ENCODE measurements around the gene CAMTA2.
"Not testable (repeated sequence)": the region's sequence is repeated elsewhere in the genome, so short reads cannot be mapped to it uniquely, and the experiment has no call there.

CAMTA2 gene, protein sequence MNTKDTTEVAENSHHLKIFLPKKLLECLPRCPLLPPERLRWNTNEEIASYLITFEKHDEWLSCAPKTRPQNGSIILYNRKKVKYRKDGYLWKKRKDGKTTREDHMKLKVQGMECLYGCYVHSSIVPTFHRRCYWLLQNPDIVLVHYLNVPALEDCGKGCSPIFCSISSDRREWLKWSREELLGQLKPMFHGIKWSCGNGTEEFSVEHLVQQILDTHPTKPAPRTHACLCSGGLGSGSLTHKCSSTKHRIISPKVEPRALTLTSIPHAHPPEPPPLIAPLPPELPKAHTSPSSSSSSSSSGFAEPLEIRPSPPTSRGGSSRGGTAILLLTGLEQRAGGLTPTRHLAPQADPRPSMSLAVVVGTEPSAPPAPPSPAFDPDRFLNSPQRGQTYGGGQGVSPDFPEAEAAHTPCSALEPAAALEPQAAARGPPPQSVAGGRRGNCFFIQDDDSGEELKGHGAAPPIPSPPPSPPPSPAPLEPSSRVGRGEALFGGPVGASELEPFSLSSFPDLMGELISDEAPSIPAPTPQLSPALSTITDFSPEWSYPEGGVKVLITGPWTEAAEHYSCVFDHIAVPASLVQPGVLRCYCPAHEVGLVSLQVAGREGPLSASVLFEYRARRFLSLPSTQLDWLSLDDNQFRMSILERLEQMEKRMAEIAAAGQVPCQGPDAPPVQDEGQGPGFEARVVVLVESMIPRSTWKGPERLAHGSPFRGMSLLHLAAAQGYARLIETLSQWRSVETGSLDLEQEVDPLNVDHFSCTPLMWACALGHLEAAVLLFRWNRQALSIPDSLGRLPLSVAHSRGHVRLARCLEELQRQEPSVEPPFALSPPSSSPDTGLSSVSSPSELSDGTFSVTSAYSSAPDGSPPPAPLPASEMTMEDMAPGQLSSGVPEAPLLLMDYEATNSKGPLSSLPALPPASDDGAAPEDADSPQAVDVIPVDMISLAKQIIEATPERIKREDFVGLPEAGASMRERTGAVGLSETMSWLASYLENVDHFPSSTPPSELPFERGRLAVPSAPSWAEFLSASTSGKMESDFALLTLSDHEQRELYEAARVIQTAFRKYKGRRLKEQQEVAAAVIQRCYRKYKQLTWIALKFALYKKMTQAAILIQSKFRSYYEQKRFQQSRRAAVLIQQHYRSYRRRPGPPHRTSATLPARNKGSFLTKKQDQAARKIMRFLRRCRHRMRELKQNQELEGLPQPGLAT

DNA sequence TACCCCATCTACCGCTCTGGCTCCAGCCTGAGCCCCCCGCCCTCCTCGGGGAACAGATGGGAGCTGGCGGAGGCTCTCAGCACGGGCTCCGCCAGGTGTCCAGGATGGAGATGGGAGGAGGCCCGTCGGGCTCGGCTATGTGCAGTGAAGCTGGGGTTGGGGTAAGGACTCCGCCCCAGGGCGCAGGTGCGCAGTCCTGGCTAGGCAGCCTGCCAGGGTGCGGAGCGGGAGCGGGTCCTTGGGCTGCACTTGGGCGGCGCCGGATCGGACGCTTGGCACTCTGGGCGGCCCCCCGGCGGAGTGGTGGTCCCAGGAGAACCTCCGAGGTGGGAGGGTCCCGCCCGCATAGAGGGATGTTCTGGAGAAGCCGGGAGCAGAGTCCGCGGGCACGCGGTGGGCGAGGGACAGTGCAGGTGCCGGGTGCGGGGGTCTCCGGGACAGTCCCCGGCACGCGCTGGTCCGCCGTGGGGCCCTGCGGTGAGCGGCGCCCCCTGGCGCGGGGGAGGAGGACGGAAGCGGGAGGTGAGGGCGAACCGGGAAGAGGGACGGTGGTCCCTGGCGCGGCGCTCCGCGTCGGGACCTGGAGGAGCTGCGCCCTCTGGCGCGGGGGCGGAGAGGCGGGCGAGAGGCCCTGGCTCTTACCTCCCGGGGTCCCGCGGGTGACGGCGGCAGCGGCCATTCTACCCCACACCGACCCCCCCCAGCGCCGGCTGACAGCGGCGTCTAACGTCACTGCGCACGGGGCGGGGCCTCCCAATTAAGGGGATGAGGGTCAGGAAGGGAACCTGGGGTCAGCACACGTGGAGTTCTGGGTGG is at the start of gene CAMTA2:
CAMTA2 (minus strand) TSS at position 725 of the 816 bp plus-strand sequence. CDS start 1,453 bp downstream, outside the sequence.
- DNase-seq (ENCODE audit: low read depth, low spot score): no peak
- H3K27ac ChIP-seq: peak within 1 kb of the TSS; percentile 82

DNA sequence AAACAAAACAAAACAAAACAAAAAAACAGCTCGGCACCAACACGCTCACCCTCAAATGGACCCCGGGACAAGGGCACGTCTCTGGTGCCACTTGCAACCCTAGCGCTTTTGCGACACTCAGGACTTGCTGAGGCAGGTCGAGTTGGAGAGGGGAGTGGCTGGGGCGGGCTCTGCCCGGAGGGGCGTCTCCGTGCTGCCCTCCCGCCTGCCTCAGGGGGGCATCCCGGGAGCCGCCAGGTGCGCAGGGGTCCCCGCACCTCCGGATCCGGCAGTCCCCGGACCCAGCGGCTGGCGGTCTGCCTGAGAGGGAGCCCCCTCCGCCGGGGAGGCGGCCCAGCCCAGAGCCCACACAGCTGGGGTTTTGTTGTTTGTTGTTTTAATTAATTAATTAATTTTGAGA is 47.8 kb upstream of the CAMTA2 start, which contains the start of gene SLC52A1:
SLC52A1 (minus strand) TSS at position 112 of the 400 bp plus-strand sequence. CDS start 820 bp downstream, outside the sequence.
- DNase-seq (ENCODE audit: low read depth, low spot score): no peak
- H3K27ac ChIP-seq: no peak within 1 kb of the TSS

DNA sequence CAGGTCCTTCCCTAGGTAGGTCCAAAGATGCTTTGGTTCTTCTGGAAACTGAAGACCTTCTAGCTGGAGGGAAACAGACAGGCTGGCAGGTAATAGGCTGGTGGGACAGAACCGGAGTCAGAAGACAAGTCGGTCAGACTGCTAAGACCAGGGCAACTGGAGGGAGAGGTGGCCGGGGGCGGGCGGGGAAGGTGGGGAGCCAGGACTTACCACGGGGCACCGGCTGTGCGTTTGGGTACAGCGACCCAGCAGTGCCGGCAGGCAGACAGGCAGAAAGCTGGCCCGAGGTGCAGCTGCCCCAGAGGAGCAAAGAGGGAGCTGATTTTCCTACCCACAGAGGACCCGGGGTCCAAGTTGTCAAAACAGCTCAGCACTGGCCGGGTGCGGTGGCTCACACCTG is 47.2 kb upstream of the CAMTA2 start:
- H3K27ac ChIP-seq: no peak overlapping the region
- DNase-seq (ENCODE audit: low read depth, low spot score): no peak

DNA sequence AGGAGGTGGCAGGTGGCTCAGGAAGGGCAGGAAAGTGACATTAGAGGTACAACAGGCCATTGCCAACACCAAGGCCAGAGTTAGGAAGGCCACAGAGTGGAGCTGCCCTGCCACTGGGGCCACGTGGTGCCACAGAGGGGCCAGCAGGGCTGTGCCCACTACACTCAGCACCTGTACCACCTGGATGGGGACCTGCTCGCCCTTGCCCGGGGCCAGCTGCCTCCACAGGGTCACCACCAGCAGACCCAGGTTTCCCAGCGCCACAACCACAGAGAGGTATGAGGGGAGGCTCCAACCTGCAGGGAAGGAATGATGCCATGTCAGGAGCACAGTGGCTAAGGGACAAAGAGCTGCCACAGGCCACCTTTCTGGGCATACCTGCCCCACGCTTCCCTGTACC is 46.6 kb upstream of the CAMTA2 start:
- H3K27ac ChIP-seq: no peak overlapping the region
- DNase-seq (ENCODE audit: low read depth, low spot score): no peak

DNA sequence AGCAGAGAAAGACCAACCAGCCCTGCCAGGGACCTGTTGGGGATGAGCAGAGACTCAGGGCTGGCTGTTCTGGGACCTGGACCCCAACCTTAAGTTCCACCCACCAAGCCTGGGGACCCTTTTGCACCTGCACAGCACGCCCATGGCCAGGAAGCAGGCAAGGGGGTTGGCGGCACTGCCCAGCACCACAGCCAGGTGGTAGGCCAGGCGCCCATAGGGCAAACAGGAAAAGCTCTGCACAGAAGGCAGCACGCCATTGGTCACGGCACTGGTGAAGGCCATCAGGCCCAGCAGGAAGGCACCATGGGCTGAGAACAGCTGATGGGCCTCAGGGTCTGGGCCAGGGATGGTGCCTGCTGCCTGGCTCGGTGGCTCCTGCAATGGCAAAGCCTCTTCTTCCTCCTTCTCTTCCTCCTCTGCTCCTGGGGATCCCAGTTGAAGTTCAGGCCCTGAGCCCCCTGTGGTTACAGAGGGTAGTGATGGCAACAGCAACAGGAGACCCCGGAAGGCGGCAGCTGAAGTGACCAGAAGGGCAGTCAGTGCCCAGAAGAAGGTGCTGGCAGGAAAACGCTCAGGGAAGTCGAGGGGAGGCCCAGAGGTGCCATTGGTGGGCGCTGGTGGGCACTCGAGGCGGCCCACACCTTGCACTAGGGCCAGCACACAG is 46.0 kb upstream of the CAMTA2 start:
- no peak overlapping the region for H3K27ac ChIP-seq
- DNase-seq (ENCODE audit: low read depth, low spot score): no peak

DNA sequence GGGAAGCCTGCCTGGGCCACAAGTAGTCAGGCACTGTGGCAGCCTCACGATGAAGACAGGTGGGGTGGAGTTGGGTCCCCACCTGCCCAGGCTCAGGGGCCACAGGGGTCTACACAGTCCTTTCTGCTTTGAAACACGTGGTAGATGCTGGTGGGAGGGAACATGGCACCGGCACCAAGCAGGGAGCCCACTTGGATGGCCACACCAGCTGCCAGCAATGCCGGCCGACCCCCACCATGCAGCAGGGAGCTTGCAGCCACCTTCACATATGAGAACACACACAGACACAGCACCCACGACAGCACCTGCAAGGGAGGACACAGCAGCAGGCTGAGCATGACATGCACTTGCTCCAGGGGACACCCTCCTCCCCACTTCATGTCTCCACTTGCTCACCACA is 45.4 kb upstream of the CAMTA2 start:
- H3K27ac ChIP-seq: no peak overlapping the region
- no peak for DNase-seq (ENCODE audit: low read depth, low spot score)

DNA sequence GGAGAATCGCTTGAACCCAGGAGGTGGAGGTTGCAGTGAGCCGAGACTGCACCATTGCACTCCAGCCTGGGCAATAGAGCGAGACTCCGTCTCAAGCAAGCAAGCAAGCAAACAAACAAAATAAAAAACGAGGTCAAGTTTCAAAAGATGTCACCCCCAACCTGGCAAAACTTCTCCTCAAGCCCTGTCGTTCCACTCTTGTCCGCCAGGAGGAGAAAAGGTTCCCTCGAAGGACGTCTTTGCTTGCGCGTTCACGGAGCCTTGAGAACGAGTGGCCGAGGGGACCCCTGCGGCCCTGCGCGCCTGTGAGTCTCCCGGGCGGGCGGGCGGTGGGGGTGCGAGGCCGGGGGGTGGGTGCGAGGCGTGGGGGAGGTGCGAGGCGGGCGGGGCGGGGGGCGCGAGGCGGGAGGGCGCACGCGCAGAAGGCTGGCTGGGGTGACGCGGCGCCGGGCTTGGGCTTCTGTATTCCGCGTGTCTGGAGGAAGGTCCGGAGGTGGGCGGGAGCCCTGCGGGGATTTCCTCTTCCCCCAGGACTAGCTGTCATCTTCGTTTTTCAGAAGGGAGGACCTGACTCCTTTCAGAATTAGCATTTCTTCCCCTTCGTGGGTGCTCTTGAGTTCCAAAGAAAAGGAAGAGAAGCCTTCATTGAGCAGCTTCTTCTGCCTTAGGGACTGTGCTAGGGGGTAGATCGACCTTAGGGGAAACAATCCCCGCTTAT is 44.0 kb upstream of the CAMTA2 start:
- H3K27ac ChIP-seq: no peak overlapping the region
- DNase-seq (ENCODE audit: low read depth, low spot score): no peak

DNA sequence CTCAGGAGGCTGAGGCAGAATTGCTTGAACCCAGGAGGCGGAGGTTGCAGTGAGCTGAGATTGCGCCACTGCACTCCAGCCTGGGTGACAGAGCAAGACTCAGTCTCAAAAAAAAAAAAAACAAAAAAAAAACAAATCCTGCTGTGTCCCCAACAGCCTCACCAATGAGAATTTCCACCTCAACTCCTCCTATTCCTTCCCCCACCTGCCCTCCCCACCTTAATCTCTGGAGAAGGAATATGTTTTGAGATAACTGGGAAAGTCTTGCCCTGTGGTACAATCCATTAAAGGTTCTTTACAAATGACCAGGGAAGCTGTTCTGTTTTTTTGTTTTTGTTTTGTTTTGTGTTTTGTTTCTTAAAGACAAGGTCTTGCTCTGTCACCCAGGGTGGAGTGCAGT is 42.7 kb upstream of the CAMTA2 start:
- DNase-seq (ENCODE audit: low read depth, low spot score); H3K27ac ChIP-seq: not testable (repeated sequence)

DNA sequence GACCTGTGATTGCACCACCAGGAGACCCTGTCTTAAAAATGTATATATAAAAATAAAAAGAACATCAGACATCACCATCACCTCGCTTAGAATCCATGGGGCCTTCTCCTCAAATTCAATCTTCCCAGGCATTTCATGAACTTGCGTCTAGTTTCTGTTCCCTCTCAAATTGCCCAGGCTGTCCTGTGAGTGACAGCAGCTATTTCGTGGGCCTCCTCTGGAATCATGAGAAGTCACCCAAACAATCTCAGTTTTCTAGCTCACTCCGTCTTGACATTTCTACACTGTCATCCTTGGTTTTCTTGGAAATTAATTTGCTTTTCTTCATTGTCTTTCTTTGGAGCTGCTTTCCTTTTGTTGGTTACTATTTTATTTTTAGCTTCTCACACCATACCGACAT is 40.4 kb upstream of the CAMTA2 start:
- H3K27ac ChIP-seq: no peak overlapping the region
- DNase-seq (ENCODE audit: low read depth, low spot score): no peak

DNA sequence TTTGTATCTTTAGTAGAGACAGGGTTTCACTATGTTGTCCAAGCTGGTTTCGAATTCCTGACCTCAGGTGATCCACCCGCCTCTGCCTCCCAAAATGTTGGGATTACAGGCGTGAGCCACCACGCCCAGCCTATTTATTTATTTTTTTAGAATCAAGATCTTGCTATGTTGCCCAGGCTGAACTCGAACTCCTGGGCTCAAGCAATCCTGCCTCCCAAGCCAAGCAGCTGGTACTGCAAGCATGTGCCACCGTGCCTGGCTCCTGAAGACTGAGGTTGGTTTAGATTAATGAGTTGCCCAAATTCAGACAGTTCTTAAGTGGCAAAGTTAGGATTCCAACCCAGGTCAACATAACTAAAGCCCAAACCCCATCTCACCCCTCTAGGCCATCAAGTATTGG is 39.8 kb upstream of the CAMTA2 start:
- H3K27ac ChIP-seq: no peak overlapping the region
- no peak for DNase-seq (ENCODE audit: low read depth, low spot score)

DNA sequence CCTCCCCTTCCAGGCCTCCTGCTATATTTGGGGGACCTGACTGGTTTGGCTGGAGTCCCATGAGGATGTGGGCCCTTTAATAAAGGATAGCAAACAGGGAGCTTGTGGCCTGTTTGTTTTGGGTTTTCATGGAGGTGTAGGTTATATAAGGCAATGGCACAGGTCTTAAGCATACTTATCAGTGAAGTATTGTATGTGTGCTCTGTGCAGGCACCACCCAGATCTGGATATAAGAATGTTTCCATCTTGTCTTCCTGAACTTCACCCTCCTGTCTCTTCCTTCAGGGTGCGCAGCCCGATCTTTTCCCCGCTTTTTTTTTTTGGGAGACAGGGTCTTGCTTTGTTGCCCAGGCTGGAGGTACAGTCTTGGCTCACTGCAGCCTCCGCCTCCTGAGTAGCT is 37.1 kb upstream of the CAMTA2 start:
- H3K27ac ChIP-seq: no peak overlapping the region
- no peak for DNase-seq (ENCODE audit: low read depth, low spot score)

DNA sequence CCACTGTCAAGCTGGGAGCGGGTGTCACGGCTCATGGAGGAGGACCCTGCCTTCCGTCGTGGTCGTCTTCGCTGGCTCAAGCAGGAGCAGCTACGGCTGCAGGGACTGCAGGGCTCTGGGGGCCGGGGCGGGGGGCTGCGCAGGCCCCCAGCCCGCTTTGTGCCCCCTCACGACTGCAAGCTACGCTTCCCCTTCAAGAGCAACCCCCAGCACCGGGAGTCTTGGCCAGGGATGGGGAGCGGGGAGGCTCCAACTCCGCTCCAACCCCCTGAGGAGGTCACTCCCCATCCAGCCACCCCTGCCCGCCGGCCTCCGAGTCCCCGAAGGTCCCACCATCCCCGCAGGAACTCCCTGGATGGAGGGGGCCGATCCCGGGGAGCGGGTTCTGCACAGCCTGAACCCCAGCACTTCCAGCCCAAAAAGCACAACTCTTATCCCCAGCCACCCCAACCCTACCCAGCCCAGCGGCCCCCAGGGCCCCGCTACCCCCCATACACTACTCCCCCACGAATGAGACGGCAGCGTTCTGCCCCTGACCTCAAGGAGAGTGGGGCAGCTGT is 36.2 kb upstream of the CAMTA2 start:
- H3K27ac ChIP-seq: no peak overlapping the region

DNA sequence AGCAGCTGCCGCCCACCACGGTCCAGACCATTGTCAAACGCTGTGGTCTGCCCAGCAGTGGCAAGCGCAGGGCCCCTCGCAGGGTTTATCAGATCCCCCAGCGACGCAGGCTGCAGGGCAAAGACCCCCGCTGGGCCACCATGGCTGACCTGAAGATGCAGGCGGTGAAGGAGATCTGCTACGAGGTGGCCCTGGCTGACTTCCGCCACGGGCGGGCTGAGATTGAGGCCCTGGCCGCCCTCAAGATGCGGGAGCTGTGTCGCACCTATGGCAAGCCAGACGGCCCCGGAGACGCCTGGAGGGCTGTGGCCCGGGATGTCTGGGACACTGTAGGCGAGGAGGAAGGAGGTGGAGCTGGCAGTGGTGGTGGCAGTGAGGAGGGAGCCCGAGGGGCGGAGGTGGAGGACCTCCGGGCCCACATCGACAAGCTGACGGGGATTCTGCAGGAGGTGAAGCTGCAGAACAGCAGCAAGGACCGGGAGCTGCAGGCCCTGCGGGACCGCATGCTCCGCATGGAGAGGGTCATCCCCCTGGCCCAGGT is 34.8 kb upstream of the CAMTA2 start:
- H3K27ac ChIP-seq: no peak overlapping the region
- DNase-seq (ENCODE audit: low read depth, low spot score): no peak

More for the DNA sequence above, 36.2 kb upstream of the CAMTA2 start:
- DNase-seq (ENCODE audit: low read depth, low spot score): no peak

DNA sequence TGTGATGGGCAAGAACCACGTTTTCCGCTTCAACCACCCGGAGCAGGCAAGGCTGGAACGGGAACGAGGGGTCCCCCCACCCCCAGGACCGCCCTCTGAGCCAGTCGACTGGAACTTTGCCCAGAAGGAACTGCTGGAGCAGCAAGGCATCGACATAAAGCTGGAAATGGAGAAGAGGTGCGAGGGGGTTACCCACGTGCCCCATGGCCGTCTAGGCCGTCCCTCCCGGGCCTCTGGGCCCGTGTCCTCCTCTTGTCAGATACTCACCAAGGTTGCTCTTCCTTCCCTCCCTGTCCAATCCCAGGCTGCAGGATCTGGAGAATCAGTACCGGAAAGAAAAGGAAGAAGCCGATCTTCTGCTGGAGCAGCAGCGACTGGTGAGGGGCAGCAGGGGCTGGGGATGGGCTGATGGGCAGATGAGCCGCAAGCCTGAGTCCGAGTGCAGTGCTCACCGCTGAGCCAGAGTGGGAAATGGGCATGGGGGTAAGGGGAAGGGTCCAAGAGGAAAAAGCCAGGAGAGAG is 33.1 kb upstream of the CAMTA2 start:
- H3K27ac ChIP-seq: no peak overlapping the region
- DNase-seq (ENCODE audit: low read depth, low spot score): no peak

DNA sequence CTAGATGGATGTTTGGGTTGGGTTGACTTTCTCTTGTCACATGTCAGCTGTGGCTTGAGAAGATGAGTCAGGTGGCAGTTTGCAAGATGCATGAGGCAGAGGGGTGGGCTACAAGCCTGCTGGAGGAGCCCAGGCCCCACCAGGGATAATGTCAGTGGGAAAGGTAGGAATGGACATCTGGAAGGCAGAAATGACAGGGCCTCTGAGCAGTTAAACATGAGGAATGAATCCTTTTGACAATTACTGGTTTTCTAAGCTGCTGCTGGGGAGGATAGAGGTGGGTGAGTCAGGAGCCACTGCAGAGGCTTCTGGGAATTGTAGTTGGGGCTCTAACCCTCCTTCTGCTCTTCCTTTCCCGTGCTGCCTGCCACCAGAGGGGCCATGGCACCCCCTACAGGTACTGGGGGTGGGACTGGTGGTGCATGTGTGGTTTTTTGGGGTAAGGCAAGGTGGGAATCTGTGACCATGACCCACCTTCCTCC is 32.0 kb upstream of the CAMTA2 start:
- no peak overlapping the region for H3K27ac ChIP-seq
- DNase-seq (ENCODE audit: low read depth, low spot score): no peak

DNA sequence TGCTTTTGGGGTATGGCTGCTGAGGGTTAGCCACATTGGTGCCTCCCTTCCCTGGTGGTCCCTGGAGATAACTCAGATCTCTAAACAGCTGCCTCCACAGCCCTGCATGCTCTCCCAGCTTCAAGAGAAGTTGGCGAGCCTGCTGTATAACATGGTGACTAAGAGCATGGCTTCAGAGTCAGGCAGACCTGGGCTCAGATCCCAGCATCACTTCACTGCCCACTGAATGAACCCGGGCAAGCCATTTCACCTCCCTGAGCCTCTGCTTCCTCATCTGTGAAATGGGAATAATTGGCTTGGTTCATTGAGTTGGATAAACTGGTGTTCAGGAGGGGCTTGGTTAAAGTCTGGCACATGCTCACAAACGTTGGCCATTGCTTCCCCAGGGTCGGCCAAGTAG is 26.9 kb upstream of the CAMTA2 start:
- no peak overlapping the region for H3K27ac ChIP-seq
- DNase-seq (ENCODE audit: low read depth, low spot score): no peak

DNA sequence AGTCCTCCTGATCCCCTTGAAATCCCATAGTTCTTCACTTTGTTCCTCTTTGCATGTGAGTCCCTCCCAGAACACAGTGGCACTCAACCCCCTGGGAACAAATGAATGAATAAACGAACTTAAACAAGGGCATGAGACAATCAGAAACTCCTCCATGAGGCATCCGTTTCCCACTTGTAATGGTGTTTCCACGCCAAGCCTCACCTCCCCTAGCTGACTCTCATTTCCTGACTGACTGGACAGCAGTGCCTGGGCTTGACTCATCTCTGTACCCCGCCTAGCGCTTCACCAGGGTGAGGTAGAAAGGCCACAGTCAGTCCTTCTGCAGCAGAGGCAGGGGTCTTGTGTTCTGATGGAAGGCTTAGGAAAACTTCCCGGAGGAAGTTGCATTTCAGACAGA is 24.5 kb upstream of the CAMTA2 start:
- no peak for DNase-seq (ENCODE audit: low read depth, low spot score)
- peak overlapping the region; percentile 23 for H3K27ac ChIP-seq

Measured in epithelial cell of prostate (primary cell).